Skeletal muscle tissue (tissue), 4 donors: Measurements from ENCODE around the gene PVALEF. TPM values are rescaled to one million over a fixed set of nuclear protein-coding genes. Genes with fewer than 3 reads are reported as not detected.

Experiments used
- H3K27ac ChIP-seq: one replicate; pipeline ENCODE4 v1.7.0; 2013; ENCODE audit warnings: mild to moderate bottlenecking, low read depth, low read length, inconsistent platforms
- H3K27me3 ChIP-seq, 3 donors: one replicate each; pipeline ENCODE4 v1.7.0; 2013; ENCODE audit warnings: low read length in 3 of 3; ENCODE audit not compliant: control insufficient read depth in 3 of 3, insufficient read depth in 3 of 3
- H3K36me3 ChIP-seq, 3 donors: one replicate each; pipeline ENCODE4 v1.7.0; 2013; ENCODE audit warnings: low read length in 3 of 3; ENCODE audit not compliant: control insufficient read depth in 3 of 3, insufficient read depth in 3 of 3
- H3K4me1 ChIP-seq, 3 donors: one replicate each; pipeline ENCODE4 v1.7.0; 2013; ENCODE audit warnings: low read length in 3 of 3, mild to moderate bottlenecking in 3 of 3; ENCODE audit not compliant: control insufficient read depth in 3 of 3, insufficient read depth in 3 of 3
- H3K4me3 ChIP-seq, 3 donors: one replicate each; pipeline ENCODE4 v1.7.0; 2013; ENCODE audit warnings: low read length in 3 of 3
- H3K9ac ChIP-seq, 3 donors: one replicate each; pipeline ENCODE4 v1.7.0; 2013; ENCODE audit warnings: low read length in 3 of 3, mild to moderate bottlenecking in 3 of 3, moderate library complexity in 2 of 3, low read depth in 1 of 3
- H3K9me3 ChIP-seq, 3 donors: one replicate each; pipeline ENCODE4 v1.7.0; 2013; ENCODE audit warnings: low read length in 3 of 3; ENCODE audit not compliant: control insufficient read depth in 3 of 3
- total RNA-seq: library from RNA; depleted of rRNA; stranded (reverse); fragments of >200 nt; gene quantifications from one replicate; pipeline ENCODE4 v1.2.3, GENCODE V29; 2014
- donor health status: Osteomylitis.

Gene PVALEF
- total RNA-seq, 1 donor from 2014 or later, result not detected

- no peak overlapping the region for H3K4me3 ChIP-seq
- peaks cover 0 to 6% (median 5%) of the 10 kb centered on the region in 3 donors for H3K4me1 ChIP-seq
- H3K9me3 ChIP-seq, result no peaks in the 10 kb centered on the region
- H3K36me3 ChIP-seq, result no peaks in the 10 kb centered on the region
- no peak overlapping the region for H3K9ac ChIP-seq
- peaks cover 0 to 27% (median 23%) of the 10 kb centered on the region in 3 donors for H3K27me3 ChIP-seq
- H3K27ac ChIP-seq, result no peak overlapping the region
Measured at GRCh38 chr17:81121841-81122733, 43.2 kb upstream of the PVALEF start.

DNA sequence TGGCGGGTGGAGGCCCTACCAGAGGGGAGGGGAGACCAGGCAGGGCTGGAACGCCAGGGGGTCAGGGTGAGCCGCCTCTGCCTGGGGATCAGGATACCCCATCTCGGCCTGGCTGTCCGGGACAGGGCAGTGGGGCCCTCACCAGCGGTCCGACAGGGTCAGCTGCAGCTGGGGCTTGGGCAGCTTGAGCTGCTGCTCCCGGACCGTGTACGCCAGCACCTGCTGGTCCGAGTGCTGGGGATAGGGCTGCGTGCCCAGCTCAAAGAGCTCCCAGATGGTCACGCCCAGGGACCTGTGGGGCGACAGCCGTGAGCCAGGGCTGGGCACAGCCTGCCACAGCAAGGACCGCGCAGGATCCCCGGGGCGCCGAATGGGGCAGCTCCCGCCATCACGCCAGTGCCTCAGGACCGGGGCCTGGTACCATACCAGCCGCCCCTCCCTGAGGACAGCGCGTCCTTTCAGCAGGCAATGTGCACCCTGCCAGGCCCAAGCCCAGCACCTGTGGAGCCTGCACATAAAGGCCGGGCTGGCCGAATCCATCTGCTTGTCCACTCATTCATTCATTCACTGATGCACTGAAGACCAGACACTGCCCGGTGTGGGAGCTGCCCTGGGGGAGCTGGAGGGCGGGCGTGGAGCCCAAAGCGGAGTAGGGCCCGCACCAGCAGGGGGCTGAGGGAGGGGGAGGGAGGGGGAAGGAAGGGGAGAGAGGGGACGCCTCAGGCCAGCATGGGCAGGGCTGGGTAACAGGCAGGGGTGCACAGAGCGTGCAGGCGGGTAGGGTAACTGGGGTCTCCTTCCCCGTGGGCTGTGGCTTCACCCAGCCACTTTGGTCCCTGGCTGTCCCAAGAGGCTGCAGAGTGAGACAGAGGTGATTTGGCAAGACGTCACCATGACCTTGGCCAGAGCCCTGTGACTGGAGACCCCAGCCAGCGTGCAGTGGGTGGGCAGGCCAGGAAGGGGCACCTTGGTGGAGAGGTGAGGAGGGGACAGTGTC is 42.0 kb upstream of the PVALEF start:
- H3K36me3 ChIP-seq, result no peaks in the 10 kb centered on the region
- no peak overlapping the region for H3K27ac ChIP-seq
- H3K4me1 ChIP-seq, result peaks cover 0 to 6% (median 5%) of the 10 kb centered on the region in 3 donors
- no peaks in the 10 kb centered on the region for H3K9me3 ChIP-seq
- H3K9ac ChIP-seq, result no peak overlapping the region
- peaks cover 0 to 26% (median 24%) of the 10 kb centered on the region in 3 donors for H3K27me3 ChIP-seq
- H3K4me3 ChIP-seq, result no peak overlapping the region

- no peak overlapping the region for H3K4me3 ChIP-seq
Measured at GRCh38 chr17:81124377-81124776, 40.9 kb upstream of the PVALEF start.

DNA sequence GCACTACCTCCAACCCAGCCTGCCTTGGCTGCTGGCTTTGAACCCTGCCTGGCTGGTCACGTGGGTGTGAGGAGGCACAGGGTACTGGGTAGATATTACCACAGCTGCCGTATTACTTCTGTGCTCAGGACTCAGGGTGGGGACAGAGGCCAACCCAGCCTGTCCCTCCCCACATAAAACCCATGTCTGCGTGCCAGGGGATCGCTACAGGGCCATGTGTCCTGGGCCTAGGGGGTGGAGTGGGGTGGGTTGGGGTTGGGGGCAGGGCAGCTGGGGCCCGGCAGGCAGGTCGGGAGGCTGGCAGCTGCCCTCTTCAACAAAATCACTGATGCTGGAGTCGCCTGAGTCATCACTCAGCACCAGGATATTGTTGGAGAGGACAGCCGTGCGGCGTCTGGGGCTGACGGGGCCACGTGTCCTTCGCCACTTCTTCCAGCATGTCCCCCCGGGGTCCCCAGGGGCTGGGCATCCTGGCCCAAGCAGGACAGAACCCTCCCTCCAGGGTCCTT is 39.7 kb upstream of the PVALEF start:
- Histone ChIP-seq H3K4me3 (no peak overlapping the region), H3K27me3 (peaks cover 0 to 22% (median 18%) of the 10 kb centered on the region in 3 donors), H3K27ac (no peak overlapping the region), H3K36me3 (no peaks in the 10 kb centered on the region), H3K9me3 (no peaks in the 10 kb centered on the region), H3K4me1 (peaks cover 0 to 2% (median 0%) of the 10 kb centered on the region in 3 donors), H3K9ac (no peak overlapping the region)

More at GRCh38 chr17:81124377-81124776, 40.9 kb upstream of the PVALEF start:
- Histone ChIP-seq H3K9ac (no peak overlapping the region), H3K27me3 (peaks cover 0 to 22% (median 18%) of the 10 kb centered on the region in 3 donors), H3K36me3 (no peaks in the 10 kb centered on the region), H3K27ac (no peak overlapping the region), H3K4me1 (peaks cover 0 to 4% (median 0%) of the 10 kb centered on the region in 3 donors), H3K9me3 (no peaks in the 10 kb centered on the region)

DNA sequence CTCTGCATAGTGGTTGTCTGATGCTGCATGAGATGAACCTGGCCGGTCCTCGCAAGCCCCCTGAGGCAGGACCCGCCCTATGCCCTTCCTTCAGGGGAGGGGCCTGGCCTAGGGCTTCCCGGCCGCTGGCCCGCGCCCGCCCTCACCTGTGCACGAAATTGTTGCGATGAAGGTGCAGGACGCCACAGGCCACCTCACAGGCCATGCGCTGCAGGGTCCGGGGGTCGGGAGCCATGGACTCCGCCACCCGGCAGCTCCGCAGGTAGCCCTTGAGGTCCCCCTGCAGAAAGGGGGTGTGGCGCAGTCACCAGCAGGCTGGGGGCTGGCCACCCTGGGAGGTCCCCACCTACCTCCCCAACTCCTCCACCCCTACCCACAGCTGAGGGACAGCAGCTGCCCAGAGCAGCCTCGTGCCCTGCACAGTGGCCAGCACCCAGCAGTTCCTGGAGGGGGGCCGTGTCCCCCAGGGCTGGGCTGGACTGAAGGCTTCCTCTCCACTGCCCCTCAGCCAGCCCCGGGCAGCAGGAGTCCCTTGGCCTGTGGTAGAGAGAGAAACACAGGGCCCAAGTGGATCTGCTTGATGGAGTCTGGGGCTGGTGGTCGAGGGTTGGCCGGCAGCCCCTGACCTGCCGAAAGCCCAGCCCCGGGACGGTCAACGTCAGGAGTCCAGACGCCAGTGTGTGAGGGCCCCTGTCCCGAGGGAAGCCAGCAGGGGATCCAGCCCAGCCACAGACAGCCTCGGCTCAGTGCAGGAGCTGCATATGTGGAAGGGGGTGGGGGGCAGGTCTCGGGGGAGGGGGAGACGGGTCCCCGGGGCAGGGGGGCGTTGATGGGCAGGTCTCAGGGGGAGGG is 38.8 kb upstream of the PVALEF start:
- Histone ChIP-seq H3K27me3 (peaks cover 0 to 22% (median 18%) of the 10 kb centered on the region in 3 donors), H3K9me3 (no peaks in the 10 kb centered on the region), H3K27ac (no peak overlapping the region), H3K9ac (no peak overlapping the region), H3K4me1 (peaks cover 0 to 2% (median 0%) of the 10 kb centered on the region in 3 donors), H3K36me3 (no peaks in the 10 kb centered on the region), H3K4me3 (no peak overlapping the region)

GRCh38 chr17:81127133-81127455 is 38.2 kb upstream of the PVALEF start:
- Histone ChIP-seq H3K4me1 (peaks cover 0 to 2% (median 0%) of the 10 kb centered on the region in 3 donors), H3K4me3 (no peak overlapping the region), H3K27ac (no peak overlapping the region), H3K9ac (no peak overlapping the region), H3K27me3 (peaks cover 0 to 22% (median 20%) of the 10 kb centered on the region in 3 donors), H3K9me3 (no peaks in the 10 kb centered on the region), H3K36me3 (no peaks in the 10 kb centered on the region)

GRCh38 chr17:81127526-81128177 is 37.7 kb upstream of the PVALEF start:
- Histone ChIP-seq H3K27me3 (peaks cover 0 to 20% (median 18%) of the 10 kb centered on the region in 3 donors), H3K9ac (no peak overlapping the region), H3K4me3 (no peak overlapping the region), H3K27ac (no peak overlapping the region), H3K4me1 (peaks cover 0 to 2% (median 0%) of the 10 kb centered on the region in 3 donors), H3K36me3 (no peaks in the 10 kb centered on the region), H3K9me3 (no peaks in the 10 kb centered on the region)

GRCh38 chr17:81128338-81128737 is 37.0 kb upstream of the PVALEF start:
- H3K4me3 ChIP-seq, result no peak overlapping the region
- H3K4me1 ChIP-seq, result peaks cover 0 to 2% (median 0%) of the 10 kb centered on the region in 3 donors
- H3K9ac ChIP-seq, result no peak overlapping the region
- H3K27me3 ChIP-seq, result peaks cover 0 to 20% (median 11%) of the 10 kb centered on the region in 3 donors
- H3K9me3 ChIP-seq, result no peaks in the 10 kb centered on the region
- H3K27ac ChIP-seq, result no peak overlapping the region
- no peaks in the 10 kb centered on the region for H3K36me3 ChIP-seq
